Smooth muscle cell of the umbilical artery (primary cell): Measurements from ENCODE around the gene LRBA. TPM values are rescaled to one million over a fixed set of nuclear protein-coding genes. Genes with fewer than 3 reads are reported as not detected.

Source experiments
- total RNA-seq: library from RNA; depleted of rRNA; stranded (reverse); fragments of >200 nt; gene quantifications from 2 replicates; pipeline ENCODE4 v1.2.3, GENCODE V29; 2014

Gene LRBA, protein sequence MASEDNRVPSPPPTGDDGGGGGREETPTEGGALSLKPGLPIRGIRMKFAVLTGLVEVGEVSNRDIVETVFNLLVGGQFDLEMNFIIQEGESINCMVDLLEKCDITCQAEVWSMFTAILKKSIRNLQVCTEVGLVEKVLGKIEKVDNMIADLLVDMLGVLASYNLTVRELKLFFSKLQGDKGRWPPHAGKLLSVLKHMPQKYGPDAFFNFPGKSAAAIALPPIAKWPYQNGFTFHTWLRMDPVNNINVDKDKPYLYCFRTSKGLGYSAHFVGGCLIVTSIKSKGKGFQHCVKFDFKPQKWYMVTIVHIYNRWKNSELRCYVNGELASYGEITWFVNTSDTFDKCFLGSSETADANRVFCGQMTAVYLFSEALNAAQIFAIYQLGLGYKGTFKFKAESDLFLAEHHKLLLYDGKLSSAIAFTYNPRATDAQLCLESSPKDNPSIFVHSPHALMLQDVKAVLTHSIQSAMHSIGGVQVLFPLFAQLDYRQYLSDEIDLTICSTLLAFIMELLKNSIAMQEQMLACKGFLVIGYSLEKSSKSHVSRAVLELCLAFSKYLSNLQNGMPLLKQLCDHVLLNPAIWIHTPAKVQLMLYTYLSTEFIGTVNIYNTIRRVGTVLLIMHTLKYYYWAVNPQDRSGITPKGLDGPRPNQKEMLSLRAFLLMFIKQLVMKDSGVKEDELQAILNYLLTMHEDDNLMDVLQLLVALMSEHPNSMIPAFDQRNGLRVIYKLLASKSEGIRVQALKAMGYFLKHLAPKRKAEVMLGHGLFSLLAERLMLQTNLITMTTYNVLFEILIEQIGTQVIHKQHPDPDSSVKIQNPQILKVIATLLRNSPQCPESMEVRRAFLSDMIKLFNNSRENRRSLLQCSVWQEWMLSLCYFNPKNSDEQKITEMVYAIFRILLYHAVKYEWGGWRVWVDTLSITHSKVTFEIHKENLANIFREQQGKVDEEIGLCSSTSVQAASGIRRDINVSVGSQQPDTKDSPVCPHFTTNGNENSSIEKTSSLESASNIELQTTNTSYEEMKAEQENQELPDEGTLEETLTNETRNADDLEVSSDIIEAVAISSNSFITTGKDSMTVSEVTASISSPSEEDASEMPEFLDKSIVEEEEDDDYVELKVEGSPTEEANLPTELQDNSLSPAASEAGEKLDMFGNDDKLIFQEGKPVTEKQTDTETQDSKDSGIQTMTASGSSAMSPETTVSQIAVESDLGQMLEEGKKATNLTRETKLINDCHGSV (N-terminal part only)
- total RNA-seq, result 49.0 and 59.7 TPM in 2 replicates

DNA sequence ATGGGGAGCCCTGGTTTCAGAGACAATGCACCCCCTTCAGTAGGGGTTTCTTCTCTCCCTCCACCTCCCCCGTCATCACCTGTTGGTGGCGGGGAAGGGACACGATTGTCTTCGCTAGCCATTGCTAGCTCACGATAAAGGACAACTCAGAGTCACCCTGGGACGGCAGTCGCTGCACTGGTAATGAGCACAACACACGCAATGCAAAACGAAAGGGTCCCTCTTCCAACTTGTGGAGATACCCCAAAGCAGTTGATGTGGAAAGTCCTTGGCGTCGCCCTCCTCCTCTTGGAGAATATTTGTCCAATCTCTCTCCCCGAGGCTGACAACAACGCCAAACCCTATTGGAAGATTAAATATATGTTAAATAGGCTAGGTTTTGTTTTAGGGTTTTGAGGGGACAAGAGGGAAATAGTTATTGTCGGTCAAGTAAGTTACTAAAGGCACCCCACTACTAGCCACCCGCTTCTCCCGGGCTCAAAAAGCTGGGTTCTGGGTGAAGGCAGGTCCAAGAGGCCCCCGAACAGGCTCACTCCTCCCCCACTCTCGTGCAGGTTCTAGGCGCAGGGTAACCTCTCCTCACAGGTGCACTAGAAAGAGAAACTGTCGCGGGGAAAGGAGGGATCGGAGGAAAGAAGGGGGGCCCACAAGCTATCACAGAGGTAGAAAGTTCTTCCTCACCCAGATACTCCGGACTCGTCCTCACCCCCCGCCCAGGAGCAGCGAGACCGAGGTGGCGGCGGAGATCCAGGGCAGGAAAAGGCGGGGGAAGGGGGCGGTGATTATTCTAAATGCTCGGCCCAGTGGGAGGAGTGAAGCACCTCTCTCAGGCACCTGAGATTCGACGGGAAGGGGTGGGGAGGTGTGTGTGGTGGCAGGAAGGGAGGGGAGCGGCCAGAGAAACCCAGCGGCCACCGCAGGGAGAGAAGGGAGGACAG lies at the start of gene LRBA:
LRBA (minus strand) TSS at position 764 of the 938 bp plus-strand sequence; CDS start at position 122, 642 bp downstream.

DNA sequence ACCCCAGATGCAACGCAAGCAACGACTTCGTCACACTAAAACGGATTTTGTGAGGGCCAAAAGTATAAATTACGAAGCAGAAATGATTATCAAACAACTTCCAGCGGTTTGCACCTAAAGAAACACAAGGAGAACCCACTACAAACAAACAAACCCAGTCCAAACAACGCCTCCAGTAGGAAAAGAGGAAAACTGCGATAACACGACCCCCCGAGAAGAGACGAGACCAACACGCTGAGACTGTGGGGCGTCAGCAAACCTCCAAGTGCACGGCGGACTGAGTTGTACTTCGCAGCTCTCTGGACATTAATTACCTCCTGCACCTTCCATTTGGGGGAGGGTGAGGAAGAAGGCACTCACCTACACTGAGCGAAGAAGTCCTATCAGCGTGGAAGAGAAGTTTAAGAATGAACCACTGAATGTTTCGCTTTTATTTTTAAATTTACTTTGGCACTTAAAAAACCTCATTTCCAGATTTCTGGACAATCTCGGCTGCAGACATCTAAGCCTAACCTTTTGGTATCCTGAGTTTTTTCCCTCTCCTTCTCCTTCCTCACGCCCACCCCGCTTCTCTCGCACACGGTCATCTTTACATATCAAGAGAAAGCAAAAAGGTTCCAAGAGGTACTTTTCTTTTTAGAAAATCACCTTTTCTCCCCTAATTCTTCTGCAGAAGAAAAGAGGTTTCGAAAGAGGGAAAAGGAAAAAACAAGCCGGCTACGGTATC lies 432.8 kb downstream of the LRBA start, which contains the start of gene MAB21L2:
MAB21L2 (plus strand) TSS at position 6 of the 727 bp plus-strand sequence. CDS start 879 bp downstream, outside the sequence.

Other genes starting within 250 kb of the LRBA start
- gene RPS3A, start 84.3 kb upstream of the LRBA start, total RNA-seq, result 1,403 and 3,002 TPM in 2 replicates